Activated gamma-delta T cell treated with anti-CD3 and anti-CD28 coated beads, Interleukin-2, amount 50 U/mL, for 16 hours (primary cell): ENCODE results near the gene UACA.
"Not testable (repeated sequence)": the region's sequence is repeated elsewhere in the genome, so short reads cannot be mapped to it uniquely, and the experiment has no call there.

ENCODE experiments used
- DNase-seq: peaks from one replicate; pipeline ENCODE4 v3.0.0-alpha.2; 2020; ENCODE audit warnings: low read depth

UACA gene, protein sequence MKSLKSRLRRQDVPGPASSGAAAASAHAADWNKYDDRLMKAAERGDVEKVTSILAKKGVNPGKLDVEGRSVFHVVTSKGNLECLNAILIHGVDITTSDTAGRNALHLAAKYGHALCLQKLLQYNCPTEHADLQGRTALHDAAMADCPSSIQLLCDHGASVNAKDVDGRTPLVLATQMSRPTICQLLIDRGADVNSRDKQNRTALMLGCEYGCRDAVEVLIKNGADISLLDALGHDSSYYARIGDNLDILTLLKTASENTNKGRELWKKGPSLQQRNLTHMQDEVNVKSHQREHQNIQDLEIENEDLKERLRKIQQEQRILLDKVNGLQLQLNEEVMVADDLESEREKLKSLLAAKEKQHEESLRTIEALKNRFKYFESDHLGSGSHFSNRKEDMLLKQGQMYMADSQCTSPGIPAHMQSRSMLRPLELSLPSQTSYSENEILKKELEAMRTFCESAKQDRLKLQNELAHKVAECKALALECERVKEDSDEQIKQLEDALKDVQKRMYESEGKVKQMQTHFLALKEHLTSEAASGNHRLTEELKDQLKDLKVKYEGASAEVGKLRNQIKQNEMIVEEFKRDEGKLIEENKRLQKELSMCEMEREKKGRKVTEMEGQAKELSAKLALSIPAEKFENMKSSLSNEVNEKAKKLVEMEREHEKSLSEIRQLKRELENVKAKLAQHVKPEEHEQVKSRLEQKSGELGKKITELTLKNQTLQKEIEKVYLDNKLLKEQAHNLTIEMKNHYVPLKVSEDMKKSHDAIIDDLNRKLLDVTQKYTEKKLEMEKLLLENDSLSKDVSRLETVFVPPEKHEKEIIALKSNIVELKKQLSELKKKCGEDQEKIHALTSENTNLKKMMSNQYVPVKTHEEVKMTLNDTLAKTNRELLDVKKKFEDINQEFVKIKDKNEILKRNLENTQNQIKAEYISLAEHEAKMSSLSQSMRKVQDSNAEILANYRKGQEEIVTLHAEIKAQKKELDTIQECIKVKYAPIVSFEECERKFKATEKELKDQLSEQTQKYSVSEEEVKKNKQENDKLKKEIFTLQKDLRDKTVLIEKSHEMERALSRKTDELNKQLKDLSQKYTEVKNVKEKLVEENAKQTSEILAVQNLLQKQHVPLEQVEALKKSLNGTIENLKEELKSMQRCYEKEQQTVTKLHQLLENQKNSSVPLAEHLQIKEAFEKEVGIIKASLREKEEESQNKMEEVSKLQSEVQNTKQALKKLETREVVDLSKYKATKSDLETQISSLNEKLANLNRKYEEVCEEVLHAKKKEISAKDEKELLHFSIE (N-terminal part only)

DNA sequence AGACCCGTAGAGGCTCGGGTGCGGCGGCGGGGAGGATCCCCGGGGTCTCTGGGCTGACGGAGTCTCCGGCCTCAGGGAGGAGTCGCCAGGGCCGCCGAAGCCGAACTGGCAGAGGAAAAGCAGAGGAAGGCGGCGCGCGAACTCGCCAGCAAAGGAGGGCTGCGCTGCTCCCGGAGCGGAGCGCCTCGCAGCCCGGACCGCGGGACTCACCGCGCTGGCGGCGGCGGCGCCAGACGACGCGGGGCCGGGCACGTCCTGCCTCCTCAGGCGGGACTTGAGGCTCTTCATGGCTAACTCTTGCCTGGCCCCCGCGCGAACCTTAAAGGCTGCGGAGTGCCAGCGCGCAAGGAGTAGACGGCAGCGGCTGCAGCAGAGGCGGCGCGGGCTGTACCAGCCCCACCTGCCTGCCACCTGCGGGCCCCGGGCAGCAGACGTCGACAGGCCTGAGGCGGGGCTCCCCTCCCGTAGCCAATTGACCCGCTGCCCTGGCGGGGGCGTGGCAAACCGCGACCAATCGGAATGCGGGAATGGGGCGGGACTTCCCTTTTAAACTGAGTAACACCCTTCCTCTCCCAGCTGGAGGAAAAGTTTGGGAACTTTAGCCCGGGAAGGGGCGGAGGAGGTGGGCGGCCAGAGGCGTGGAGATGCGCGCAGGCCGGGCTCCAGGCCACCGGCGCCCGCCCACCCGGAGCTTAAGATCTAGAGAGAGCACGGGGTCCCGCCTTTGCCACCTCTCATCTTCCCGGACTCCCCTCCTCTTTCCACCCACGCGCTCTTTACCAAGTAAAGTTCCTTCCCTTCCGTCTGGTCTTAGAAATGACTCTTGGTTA is at the start of gene UACA:
Gene UACA, minus strand, starts transcription at position 439 of the 830 bp plus-strand sequence. Its CDS starts 151 bp downstream, at position 288.
- peak; percentile 29 for DNase-seq

GRCh38 chr15:70812827-70813364 is 49.5 kb upstream of the UACA start:
- DNase-seq, result no peak

DNA sequence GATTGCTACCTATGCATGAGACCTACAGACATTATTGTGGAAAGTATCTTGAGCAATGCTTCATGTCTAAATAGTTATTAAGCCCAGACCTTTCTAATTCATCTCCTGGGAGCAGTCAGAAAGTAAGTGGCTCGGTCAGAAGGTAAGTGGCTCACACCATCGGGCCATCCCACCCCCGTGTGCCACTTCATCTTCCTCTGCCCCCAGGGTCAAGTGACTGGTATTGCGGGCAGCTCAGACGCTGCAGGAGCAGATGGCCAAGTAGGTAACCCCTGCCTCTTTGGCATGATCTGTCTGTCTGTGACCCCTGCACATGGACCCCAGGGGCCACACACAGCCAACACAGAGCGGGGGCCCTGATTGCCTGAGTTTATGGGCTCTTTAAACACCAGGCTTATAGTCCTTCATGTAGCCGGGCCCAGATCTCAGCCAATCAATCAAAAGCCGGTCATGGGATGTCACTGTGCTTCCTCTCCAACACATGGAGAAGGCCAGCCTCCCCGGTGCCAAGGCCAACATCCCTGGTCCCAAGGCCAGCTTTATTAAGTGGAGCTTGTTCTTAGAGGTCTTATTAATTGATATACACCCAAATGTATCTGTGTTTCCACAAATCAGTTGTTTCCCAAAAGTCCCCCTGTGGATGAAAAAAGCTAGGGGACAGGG is 47.7 kb upstream of the UACA start:
- no peak for DNase-seq

DNA sequence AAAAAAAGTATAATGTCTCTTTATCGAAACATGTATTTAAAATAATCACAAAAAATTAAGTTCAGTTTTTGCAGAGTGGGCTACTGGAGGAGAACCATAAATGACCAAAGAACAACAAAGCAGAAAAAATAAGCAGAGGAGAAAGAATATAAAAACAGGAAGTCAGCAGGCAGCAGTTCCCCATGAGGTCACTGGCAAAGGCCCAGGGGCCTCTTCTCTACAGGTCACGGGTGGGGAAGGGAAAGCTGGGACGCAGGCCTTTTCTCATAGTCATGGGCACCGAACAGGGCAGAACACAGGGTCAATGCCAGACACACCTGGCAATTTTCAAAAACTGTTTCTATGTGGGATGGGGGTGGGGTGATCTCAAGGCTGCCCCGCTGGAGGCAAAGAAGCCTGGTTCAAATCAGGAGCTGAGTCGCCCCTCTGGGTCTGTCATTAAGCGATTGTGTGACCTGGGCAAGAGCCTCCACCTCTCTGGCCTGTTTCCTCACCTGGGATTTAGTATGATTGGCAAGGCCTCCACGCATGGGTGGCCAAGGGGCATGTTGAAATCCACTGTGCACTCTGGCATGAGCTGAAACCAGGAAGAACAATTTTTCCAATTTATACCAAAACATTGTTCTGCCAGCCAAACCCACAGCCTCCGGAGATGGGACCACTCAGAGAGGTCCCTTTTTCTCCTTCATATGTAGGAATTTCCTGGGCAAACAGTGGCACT is 43.8 kb upstream of the UACA start:
- no peak for DNase-seq

GRCh38 chr15:70804388-70804787 is 41.0 kb upstream of the UACA start:
- DNase-seq, result not testable (repeated sequence)

- no peak for DNase-seq
Measured at GRCh38 chr15:70802629-70803028, 39.3 kb upstream of the UACA start.

DNA sequence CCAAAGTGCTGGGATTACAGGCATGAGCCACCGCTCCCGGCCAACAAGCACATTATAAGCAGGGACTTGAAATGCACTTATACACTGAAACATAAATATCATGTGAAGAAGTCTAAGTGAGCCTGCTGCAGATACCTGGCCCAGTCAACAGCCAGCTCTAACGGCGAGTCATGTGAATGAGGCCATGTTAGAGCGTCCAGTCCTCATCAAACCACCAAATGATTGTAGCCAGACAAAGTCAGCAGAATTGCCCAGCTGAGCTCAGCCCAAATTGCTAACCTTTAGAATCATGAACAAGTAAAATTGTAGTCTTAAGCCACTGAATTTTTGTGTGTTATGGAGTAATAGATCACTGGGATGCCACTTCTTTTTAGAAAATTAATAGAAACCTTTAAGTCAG is 37.8 kb upstream of the UACA start:
- no peak for DNase-seq

- DNase-seq, result no peak
Measured at GRCh38 chr15:70799667-70800450, 36.5 kb upstream of the UACA start.

- no peak for DNase-seq
Measured at GRCh38 chr15:70797464-70797863, 34.1 kb upstream of the UACA start.

DNA sequence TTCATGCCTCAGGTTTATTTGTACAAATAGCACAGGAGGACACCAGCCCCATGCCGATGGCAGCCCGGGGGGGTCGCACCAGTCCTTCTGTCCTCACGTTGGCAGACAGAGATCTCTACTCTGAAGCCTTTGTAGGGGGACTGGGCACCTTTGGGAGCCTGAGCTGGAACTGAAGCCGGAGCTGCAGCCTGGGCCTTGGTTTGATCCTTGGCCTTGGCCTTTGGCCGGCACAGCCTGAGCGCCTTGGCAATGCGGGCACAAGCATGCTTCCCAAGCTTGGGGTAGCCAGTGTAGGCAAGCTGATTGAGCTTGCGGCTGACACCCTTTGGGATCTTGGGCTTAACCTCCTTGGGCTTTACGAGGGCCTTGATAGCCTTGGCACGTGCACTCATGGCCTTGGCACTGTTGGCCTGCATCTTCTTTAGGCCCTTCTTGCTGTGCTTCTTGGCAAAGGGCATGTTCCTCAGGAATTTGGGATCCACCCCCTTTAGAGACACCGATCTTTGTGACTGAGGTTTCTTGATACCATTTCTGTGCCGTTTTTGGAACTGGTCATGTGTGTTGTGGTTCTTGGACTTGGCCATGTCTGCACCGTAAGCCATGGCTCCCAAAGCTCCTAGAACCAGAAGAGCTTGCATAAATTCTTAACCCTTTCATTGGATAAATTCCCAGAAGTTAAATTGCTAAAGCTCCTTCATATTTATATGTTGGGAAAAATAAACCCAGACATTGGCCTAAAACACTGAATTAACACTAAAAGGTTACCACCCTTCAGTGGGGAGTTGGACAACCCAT is 33.4 kb upstream of the UACA start:
- no peak for DNase-seq

DNA sequence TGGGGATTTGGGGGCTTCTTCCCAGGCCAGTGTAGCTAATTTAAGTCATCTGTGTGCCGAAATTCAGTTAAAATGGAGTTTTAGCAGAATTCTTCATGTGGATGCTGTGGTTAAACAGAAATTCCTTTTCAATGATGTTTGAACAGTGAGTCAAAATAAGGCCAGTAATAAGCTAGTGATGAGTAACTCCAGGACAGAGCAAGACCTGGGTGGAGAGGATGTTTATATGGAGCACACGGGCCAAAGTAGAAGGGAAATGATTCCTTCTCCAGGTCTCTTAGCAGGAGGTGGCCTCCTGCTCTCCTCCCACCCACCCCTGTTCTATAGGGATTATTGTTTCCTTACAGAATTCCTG is 31.9 kb upstream of the UACA start:
- DNase-seq, result no peak

DNA sequence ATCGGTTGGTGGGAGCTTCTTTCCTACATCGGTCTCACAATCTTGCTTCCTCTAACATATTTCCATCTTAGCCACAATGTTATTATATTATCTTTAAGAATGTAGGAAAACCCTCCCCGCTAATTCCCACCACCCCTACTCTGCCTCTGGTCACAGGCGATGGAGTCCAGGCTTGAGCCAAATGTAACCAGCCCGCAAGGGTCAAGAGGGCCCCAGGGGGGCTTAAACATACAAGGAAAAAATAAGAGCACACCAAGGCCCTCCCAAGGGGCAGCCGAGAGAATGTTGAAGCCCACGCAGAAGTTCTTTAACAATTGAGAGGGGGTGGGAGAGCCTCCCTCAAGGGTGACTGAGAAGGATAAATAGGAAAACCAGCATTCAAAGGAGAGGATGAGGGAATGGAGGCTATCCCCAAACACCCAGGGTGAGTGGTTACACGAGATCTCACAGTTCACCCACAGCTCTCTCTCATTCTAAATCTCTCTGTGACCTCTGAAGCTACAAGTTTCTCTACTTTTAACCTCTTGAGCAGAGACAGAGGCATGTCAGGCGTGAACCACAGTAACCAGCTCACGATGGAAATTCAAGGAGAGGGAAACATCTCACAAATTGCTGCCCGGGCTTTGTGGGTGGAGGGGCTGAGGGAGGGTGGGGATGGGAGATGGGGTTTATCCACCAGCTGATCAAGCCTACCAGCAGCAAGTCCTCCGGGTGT is 31.4 kb upstream of the UACA start:
- no peak for DNase-seq

- no peak for DNase-seq
Measured at GRCh38 chr15:70793694-70794093, 30.3 kb upstream of the UACA start.

DNA sequence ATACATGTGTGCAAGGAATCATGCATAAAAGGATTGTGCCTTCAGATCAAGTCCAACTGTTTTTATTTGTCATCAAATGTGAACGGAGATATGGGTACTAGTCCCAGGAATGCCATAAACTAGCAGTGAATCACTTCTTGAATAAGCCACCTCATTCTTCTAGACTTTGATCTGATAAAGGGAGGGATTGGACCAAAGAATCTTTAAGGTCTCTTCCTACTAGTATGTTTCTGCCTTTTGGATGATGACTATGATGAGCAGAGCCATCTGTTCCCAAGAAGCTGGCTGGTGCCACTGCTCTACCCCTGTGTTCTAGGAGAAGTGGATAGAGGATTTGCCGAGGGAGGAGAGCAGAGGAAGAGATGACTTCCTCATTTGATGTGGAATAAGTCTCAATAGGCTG is 28.8 kb upstream of the UACA start:
- DNase-seq, result no peak

DNA sequence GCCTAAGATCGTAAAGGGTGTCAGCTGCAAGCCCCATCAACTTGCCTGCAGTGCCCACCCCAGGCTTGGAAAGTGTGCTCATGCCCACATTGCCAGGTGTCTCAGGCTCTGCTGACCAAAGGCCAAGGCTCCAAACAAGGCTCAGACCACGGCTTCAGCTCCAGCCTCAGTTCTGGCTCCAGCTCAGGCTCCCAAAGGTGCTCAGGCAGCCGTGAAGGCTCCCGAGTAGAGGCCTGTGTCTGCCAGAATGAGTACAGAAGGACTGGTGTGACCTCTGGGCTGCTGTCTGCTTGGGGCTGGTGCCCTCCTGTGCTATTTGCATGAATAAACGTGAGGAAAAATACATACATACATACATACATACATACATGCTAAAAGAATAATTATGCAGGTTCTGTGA is 27.9 kb upstream of the UACA start:
- DNase-seq, result no peak

DNA sequence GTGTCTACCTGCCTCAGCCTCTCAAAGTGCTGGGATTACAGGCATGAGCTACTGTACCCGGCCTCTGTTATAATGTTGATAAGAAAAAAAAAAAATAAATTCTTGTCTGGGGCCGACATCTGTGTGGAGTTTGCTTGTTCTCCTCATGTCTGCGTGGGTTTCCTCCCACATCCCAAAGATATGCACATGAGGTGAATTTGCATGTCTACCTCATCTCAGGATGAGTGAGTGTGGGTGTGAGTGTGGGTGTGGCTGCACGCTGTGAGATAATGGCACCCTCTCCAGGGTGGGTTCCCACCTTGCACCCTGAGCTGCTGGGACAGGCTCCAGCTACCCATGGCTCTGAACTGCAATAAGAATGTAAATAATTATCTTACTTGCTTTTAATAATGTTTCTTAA is 25.9 kb upstream of the UACA start:
- no peak for DNase-seq
